Measurements from ENCODE around the gene SOCS1. TPM values are rescaled to one million over a fixed set of nuclear protein-coding genes. Genes with fewer than 3 reads are reported as not detected.

Gene SOCS1
- total RNA-seq, 1 donor from 2014 or later = 1.6 TPM

DNA sequence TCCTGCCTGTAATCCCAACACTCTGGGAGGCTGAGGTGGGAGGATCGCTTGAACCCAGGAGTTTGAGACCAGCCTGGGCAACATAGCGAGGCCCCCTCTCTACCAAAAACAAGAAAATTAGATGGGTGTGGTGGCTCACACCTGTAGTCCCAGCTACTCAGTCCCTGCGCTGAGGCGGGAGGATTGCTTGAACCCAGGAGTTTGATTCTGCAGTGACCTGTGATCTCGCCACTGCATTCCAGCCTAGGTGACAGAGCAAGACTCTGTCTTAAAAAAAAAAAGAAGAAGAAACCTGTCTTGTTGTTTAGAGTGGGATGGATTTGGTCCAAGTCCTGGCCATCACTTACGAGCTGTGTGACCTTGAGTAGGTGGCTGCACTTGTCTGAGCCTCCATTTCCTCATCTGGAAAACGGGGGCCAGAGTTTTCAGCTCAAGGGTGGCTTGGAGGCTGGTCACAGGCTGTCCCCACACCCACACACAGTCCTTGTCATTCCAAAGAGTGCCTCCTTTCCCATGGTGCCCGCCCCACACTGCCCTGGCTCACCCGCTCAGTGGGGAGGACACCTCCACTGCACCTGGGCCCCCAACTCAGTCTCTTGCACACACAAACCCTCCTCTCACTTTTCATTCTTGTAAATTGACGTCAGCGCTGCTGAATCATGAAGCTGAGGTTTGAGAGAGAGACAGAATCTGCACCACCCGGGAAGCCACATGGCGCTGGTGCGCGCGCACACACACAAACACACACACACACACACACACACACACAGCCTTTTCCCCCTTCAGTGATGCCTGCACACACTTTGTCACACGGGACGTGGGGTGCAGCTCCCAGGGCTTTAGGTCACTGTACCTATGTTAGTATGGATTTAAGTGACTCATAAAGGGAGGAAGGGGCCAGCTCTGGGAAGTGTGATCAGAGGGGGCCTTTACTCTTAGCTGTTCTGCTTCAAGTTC, 4.2 kb downstream of the SOCS1 start:
- H3K4me2 ChIP-seq = no peak overlapping the region
- peaks cover 6% of the 10 kb centered on the region for H3K4me1 ChIP-seq
- H2AFZ ChIP-seq (replicated peaks) = no peak overlapping the region
- Mint-ChIP-seq H3K27me3 (ENCODE audit: insufficient read depth, low read depth) (peaks cover 8% of the 10 kb centered on the region), H3K9me3 (no peaks in the 10 kb centered on the region), H3K4me3 (no peak overlapping the region), H3K4me1 (peaks cover 5% of the 10 kb centered on the region), H3K36me3 (no peaks in the 10 kb centered on the region), H3K27ac (no peak overlapping the region)
- no peak overlapping the region for H3K27ac ChIP-seq
- H3K9ac ChIP-seq = no peak overlapping the region
- H3K9me3 ChIP-seq (ENCODE audit: low read depth) = no peaks in the 10 kb centered on the region
- H3K36me3 ChIP-seq = no peaks in the 10 kb centered on the region
- H3K79me2 ChIP-seq (ENCODE audit: low read depth) = no peaks in the 10 kb centered on the region
- TF ChIP-seq EZH2phosphoT487 (IDR thresholded peaks at IDR 0.05) (no peak), EZH2 (IDR thresholded peaks at IDR 0.05) (no peak)
- TF ChIP-seq, protein P1, sequence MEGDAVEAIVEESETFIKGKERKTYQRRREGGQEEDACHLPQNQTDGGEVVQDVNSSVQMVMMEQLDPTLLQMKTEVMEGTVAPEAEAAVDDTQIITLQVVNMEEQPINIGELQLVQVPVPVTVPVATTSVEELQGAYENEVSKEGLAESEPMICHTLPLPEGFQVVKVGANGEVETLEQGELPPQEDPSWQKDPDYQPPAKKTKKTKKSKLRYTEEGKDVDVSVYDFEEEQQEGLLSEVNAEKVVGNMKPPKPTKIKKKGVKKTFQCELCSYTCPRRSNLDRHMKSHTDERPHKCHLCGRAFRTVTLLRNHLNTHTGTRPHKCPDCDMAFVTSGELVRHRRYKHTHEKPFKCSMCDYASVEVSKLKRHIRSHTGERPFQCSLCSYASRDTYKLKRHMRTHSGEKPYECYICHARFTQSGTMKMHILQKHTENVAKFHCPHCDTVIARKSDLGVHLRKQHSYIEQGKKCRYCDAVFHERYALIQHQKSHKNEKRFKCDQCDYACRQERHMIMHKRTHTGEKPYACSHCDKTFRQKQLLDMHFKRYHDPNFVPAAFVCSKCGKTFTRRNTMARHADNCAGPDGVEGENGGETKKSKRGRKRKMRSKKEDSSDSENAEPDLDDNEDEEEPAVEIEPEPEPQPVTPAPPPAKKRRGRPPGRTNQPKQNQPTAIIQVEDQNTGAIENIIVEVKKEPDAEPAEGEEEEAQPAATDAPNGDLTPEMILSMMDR (IDR thresholded peaks at IDR 0.05) = no peak
- no peak overlapping the region for H3K4me3 ChIP-seq
- peaks cover 1% of the 10 kb centered on the region for H3F3A ChIP-seq (ENCODE audit: low read depth)
- H3K27me3 ChIP-seq = peaks cover 25% of the 10 kb centered on the region
- DNase-seq (ENCODE audit: low spot score) = no peak
- H4K20me1 ChIP-seq (ENCODE audit: low read depth) = peaks cover 15% of the 10 kb centered on the region

DNA sequence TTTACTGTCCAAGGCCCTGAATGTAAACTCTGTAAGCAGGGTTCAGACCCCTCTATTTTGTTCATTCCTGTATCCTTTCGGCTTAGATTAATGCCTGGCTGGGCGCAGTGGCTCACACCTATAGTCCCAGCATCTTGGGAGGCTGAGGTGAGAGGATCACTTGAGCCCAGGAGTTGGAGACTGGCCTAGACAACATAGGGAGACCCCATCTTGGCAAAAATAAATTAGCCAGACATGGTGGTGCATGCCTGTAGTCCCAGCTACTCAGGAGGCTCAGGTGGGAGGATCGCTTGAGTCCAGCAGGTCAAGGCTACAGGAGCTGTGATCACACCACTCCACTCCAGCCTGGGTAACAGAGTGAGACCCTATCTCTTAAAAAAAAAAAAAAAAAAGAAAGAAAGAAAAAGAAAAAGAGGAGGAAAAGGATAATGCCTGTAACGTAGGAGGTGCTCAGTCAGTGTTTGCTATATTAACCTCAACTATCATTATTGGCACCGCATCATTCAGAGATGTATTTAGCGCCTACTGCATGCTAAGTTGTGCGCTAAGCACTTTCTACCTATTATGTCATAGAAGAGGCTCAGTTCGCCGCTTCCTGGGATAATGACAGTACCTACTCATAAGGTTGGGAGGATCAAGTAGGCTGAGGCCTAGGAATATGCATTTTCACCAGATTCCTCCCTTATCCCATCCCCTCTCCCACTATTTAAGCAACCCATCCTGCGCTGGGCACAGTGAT, 5.0 kb downstream of the SOCS1 start:
- TF ChIP-seq, protein P1 (IDR thresholded peaks at IDR 0.05) = no peak
- TF ChIP-seq EZH2 (IDR thresholded peaks at IDR 0.05) = no peak
- Histone ChIP-seq H3K4me2 (no peak overlapping the region), H2AFZ (replicated peaks) (no peak overlapping the region), H3K27me3 (peaks cover 22% of the 10 kb centered on the region), H3K9ac (no peak overlapping the region), H3K4me1 (peaks cover 6% of the 10 kb centered on the region), H3K9me3 (ENCODE audit: low read depth) (no peaks in the 10 kb centered on the region), H3K4me3 (no peak overlapping the region), H3F3A (ENCODE audit: low read depth) (no peaks in the 10 kb centered on the region), H4K20me1 (ENCODE audit: low read depth) (peaks cover 15% of the 10 kb centered on the region), H3K79me2 (ENCODE audit: low read depth) (no peaks in the 10 kb centered on the region), H3K36me3 (no peaks in the 10 kb centered on the region), H3K27ac (no peak overlapping the region)
- Mint-ChIP-seq H3K4me1 (peaks cover 5% of the 10 kb centered on the region), H3K27me3 (ENCODE audit: insufficient read depth, low read depth) (peaks cover 8% of the 10 kb centered on the region), H3K4me3 (no peak overlapping the region), H3K36me3 (no peaks in the 10 kb centered on the region), H3K27ac (no peak overlapping the region), H3K9me3 (no peaks in the 10 kb centered on the region)
- DNase-seq (ENCODE audit: low spot score) = no peak

DNA sequence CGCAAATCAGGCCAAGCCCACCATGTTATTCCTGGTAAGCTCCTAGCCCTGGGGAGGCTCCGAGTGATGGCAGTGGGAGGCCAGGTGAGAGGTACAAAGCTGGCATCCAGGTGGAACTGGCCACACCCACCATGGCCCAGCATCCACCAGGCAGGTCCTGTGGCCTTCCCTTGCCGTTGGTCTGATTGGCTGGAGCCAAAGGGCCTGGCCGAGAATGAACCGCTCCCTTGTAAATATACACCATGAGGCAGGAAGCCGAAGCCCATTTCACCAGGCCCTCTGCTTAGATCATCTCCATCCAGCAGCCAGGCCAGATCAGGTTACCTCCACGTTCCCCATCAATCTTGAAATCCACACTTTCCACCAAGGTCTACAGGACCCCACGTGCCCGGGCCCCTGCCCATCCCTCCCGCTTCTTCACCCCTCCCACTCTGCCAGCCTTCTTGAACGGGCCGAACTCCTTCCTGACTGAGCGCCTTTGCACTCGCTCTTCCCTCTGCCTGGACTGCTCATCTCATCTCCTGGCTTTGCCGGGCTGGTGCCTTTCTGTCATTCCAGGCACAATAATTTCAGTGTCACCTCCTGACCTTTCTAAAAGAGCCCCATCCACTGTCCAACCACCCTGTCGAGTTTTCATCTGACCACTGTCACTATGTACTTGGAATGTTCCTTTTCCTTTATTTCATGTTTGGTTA, 5.8 kb downstream of the SOCS1 start:
- H3K27ac Mint-ChIP-seq = no peak overlapping the region
- no peak overlapping the region for H3K4me2 ChIP-seq
- H3K9me3 Mint-ChIP-seq = no peaks in the 10 kb centered on the region
- peaks cover 19% of the 10 kb centered on the region for H3K27me3 ChIP-seq
- TF ChIP-seq EZH2phosphoT487 (IDR thresholded peaks at IDR 0.05) = no peak
- no peak for TF ChIP-seq EZH2 (IDR thresholded peaks at IDR 0.05)
- TF ChIP-seq, protein P1 (IDR thresholded peaks at IDR 0.05) = no peak
- H2AFZ ChIP-seq (replicated peaks) = no peak overlapping the region
- no peaks in the 10 kb centered on the region for H3F3A ChIP-seq (ENCODE audit: low read depth)
- no peaks in the 10 kb centered on the region for H3K79me2 ChIP-seq (ENCODE audit: low read depth)
- DNase-seq (ENCODE audit: low spot score) = no peak
- H3K9ac ChIP-seq = no peak overlapping the region
- H3K4me3 Mint-ChIP-seq = no peak overlapping the region
- H3K9me3 ChIP-seq (ENCODE audit: low read depth) = no peaks in the 10 kb centered on the region
- no peaks in the 10 kb centered on the region for H3K36me3 ChIP-seq
- no peaks in the 10 kb centered on the region for H3K36me3 Mint-ChIP-seq
- H3K27ac ChIP-seq = no peak overlapping the region
- no peak overlapping the region for H3K4me3 ChIP-seq
- peaks cover 6% of the 10 kb centered on the region for H3K4me1 ChIP-seq
- H3K4me1 Mint-ChIP-seq = peaks cover 5% of the 10 kb centered on the region
- peaks cover 15% of the 10 kb centered on the region for H4K20me1 ChIP-seq (ENCODE audit: low read depth)
- H3K27me3 Mint-ChIP-seq (ENCODE audit: insufficient read depth, low read depth) = peaks cover 8% of the 10 kb centered on the region

Measured in neural progenitor cell (in vitro differentiated cells).